ENCODE measurements around the gene XCR1.
"Not testable (repeated sequence)": the region's sequence is repeated elsewhere in the genome, so short reads cannot be mapped to it uniquely, and the experiment has no call there.

Gene XCR1

GRCh38 chr3:46027021-46027705 is at the start of gene XCR1:
Gene XCR1 (minus strand): TSS chr3:46027483. CDS start chr3:46021947, 5,536 bp downstream.
- DNase-seq = no peak
- in situ Hi-C loops (cut with HindIII; ENCODE audit: low pct_ligation_motif_present, low pct_unique_long_range_greater_than_20kb, low sequenced_read_pairs) = no loop called here

- no peak for DNase-seq
- in situ Hi-C loops (cut with HindIII; ENCODE audit: low pct_ligation_motif_present, low pct_unique_long_range_greater_than_20kb, low sequenced_read_pairs) = no loop called here
Measured at GRCh38 chr3:46076606-46077005, 49.3 kb upstream of the XCR1 start.

GRCh38 chr3:46075816-46076215 is 48.5 kb upstream of the XCR1 start:
- in situ Hi-C loops (cut with HindIII; ENCODE audit: low pct_ligation_motif_present, low pct_unique_long_range_greater_than_20kb, low sequenced_read_pairs) = no loop called here
- no peak for DNase-seq

GRCh38 chr3:46071222-46071858 is 44.1 kb upstream of the XCR1 start:
- in situ Hi-C loops (cut with HindIII; ENCODE audit: low pct_ligation_motif_present, low pct_unique_long_range_greater_than_20kb, low sequenced_read_pairs) = no loop called here
- no peak for DNase-seq

- in situ Hi-C loops (cut with HindIII; ENCODE audit: low pct_ligation_motif_present, low pct_unique_long_range_greater_than_20kb, low sequenced_read_pairs) = no loop called here
- no peak for DNase-seq
Measured at GRCh38 chr3:46070595-46071093, 43.4 kb upstream of the XCR1 start.

- DNase-seq = no peak
- in situ Hi-C loops (cut with HindIII; ENCODE audit: low pct_ligation_motif_present, low pct_unique_long_range_greater_than_20kb, low sequenced_read_pairs) = no loop called here
Measured at GRCh38 chr3:46068501-46068900, 41.2 kb upstream of the XCR1 start.

GRCh38 chr3:46067401-46067800 is 40.1 kb upstream of the XCR1 start:
- in situ Hi-C loops (cut with HindIII; ENCODE audit: low pct_ligation_motif_present, low pct_unique_long_range_greater_than_20kb, low sequenced_read_pairs) = no loop called here
- no peak for DNase-seq

GRCh38 chr3:46065750-46066256 is 38.5 kb upstream of the XCR1 start:
- in situ Hi-C loops (cut with HindIII; ENCODE audit: low pct_ligation_motif_present, low pct_unique_long_range_greater_than_20kb, low sequenced_read_pairs) = no loop called here
- DNase-seq = no peak

GRCh38 chr3:46065294-46065705 is 38.0 kb upstream of the XCR1 start:
- DNase-seq = no peak
- in situ Hi-C loops (cut with HindIII; ENCODE audit: low pct_ligation_motif_present, low pct_unique_long_range_greater_than_20kb, low sequenced_read_pairs) = no loop called here

GRCh38 chr3:46062679-46063078 is 35.4 kb upstream of the XCR1 start:
- DNase-seq = no peak
- in situ Hi-C loops (cut with HindIII; ENCODE audit: low pct_ligation_motif_present, low pct_unique_long_range_greater_than_20kb, low sequenced_read_pairs) = no loop called here

GRCh38 chr3:46061887-46062286 is 34.6 kb upstream of the XCR1 start:
- DNase-seq = no peak
- in situ Hi-C loops (cut with HindIII; ENCODE audit: low pct_ligation_motif_present, low pct_unique_long_range_greater_than_20kb, low sequenced_read_pairs) = no loop called here

GRCh38 chr3:46061108-46061720 is 33.9 kb upstream of the XCR1 start:
- no peak for DNase-seq
- in situ Hi-C loops (cut with HindIII; ENCODE audit: low pct_ligation_motif_present, low pct_unique_long_range_greater_than_20kb, low sequenced_read_pairs) = no loop called here

- in situ Hi-C loops (cut with HindIII; ENCODE audit: low pct_ligation_motif_present, low pct_unique_long_range_greater_than_20kb, low sequenced_read_pairs) = no loop called here
- no peak for DNase-seq
Measured at GRCh38 chr3:46060551-46060950, 33.3 kb upstream of the XCR1 start.

GRCh38 chr3:46059432-46059831 is 32.1 kb upstream of the XCR1 start:
- DNase-seq = no peak
- in situ Hi-C loops (cut with HindIII; ENCODE audit: low pct_ligation_motif_present, low pct_unique_long_range_greater_than_20kb, low sequenced_read_pairs) = no loop called here

- in situ Hi-C loops (cut with HindIII; ENCODE audit: low pct_ligation_motif_present, low pct_unique_long_range_greater_than_20kb, low sequenced_read_pairs) = no loop called here
- DNase-seq = no peak
Measured at GRCh38 chr3:46058981-46059380, 31.7 kb upstream of the XCR1 start.

GRCh38 chr3:46057716-46058115 is 30.4 kb upstream of the XCR1 start:
- in situ Hi-C loops (cut with HindIII; ENCODE audit: low pct_ligation_motif_present, low pct_unique_long_range_greater_than_20kb, low sequenced_read_pairs) = no loop called here
- no peak for DNase-seq

- in situ Hi-C loops (cut with HindIII; ENCODE audit: low pct_ligation_motif_present, low pct_unique_long_range_greater_than_20kb, low sequenced_read_pairs) = no loop called here
- no peak for DNase-seq
Measured at GRCh38 chr3:46056686-46057085, 29.4 kb upstream of the XCR1 start.

- in situ Hi-C loops (cut with HindIII; ENCODE audit: low pct_ligation_motif_present, low pct_unique_long_range_greater_than_20kb, low sequenced_read_pairs); DNase-seq: not testable (repeated sequence)
Measured at GRCh38 chr3:46053761-46054515, 26.7 kb upstream of the XCR1 start.

- in situ Hi-C loops (cut with HindIII; ENCODE audit: low pct_ligation_motif_present, low pct_unique_long_range_greater_than_20kb, low sequenced_read_pairs); DNase-seq: not testable (repeated sequence)
Measured at GRCh38 chr3:46053265-46053664, 26.0 kb upstream of the XCR1 start.
